ENCODE data around the gene PRELID3B. TPM values are rescaled to one million over a fixed set of nuclear protein-coding genes. Genes with fewer than 3 reads are reported as not detected.
A peak's percentile ranks its signal among the peaks of the same experiment; 100 is the strongest.

Gene PRELID3B
- total and polyA plus RNA-seq, 2 of the 13 experiments (the other 11 are each of a cell fraction or from before 2014, with no cell fraction given), result 23.3 to 42.6 TPM

DNA sequence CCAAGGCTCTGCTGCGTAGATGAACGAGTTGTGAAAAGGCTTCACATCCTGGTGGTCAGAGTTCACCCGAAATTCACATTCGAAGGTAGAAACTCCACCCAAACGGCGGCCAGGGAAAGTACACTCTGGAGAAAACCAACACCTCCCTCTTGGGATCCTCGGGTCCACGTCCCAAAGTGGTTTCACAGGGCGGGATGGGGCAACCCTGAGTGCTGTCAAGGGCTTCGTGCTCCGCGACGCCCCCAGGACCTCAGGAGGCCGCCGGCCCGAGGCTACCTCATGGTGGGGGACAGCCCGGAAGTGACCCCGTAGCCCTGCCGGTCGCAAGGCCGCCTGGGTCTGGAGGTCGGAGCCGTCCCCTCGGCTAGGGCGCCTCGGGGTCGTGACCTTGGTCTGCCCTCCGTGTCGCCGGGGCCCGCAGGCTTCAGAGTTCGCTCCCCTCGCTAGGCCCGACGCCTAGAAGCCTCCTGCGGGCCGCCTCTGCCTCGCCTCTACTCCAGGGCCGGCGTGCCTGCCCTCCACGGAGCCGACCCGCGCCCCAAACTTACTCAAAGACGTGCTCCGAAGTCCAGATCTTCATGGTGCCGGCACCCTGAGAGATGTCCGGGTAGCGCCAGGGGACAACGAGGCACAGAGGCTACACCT lies at the start of gene PRELID3B (continued):
- TF ChIP-seq, protein P1, sequence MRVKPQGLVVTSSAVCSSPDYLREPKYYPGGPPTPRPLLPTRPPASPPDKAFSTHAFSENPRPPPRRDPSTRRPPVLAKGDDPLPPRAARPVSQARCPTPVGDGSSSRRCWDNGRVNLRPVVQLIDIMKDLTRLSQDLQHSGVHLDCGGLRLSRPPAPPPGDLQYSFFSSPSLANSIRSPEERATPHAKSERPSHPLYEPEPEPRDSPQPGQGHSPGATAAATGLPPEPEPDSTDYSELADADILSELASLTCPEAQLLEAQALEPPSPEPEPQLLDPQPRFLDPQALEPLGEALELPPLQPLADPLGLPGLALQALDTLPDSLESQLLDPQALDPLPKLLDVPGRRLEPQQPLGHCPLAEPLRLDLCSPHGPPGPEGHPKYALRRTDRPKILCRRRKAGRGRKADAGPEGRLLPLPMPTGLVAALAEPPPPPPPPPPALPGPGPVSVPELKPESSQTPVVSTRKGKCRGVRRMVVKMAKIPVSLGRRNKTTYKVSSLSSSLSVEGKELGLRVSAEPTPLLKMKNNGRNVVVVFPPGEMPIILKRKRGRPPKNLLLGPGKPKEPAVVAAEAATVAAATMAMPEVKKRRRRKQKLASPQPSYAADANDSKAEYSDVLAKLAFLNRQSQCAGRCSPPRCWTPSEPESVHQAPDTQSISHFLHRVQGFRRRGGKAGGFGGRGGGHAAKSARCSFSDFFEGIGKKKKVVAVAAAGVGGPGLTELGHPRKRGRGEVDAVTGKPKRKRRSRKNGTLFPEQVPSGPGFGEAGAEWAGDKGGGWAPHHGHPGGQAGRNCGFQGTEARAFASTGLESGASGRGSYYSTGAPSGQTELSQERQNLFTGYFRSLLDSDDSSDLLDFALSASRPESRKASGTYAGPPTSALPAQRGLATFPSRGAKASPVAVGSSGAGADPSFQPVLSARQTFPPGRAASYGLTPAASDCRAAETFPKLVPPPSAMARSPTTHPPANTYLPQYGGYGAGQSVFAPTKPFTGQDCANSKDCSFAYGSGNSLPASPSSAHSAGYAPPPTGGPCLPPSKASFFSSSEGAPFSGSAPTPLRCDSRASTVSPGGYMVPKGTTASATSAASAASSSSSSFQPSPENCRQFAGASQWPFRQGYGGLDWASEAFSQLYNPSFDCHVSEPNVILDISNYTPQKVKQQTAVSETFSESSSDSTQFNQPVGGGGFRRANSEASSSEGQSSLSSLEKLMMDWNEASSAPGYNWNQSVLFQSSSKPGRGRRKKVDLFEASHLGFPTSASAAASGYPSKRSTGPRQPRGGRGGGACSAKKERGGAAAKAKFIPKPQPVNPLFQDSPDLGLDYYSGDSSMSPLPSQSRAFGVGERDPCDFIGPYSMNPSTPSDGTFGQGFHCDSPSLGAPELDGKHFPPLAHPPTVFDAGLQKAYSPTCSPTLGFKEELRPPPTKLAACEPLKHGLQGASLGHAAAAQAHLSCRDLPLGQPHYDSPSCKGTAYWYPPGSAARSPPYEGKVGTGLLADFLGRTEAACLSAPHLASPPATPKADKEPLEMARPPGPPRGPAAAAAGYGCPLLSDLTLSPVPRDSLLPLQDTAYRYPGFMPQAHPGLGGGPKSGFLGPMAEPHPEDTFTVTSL (CRISPR knock-in tag; IDR thresholded peaks at IDR 0.05; ENCODE audit: borderline replicate concordance), result 0 out of 2 replicates have a peak, but pooled peaks have one; percentile 62
- no peak for TF ChIP-seq PRPF4 (IDR thresholded peaks at IDR 0.05; ENCODE audit: low read depth, low read length, poor library complexity, severe bottlenecking)
- TF ChIP-seq THYN1 (CRISPR knock-in tag; IDR thresholded peaks at IDR 0.05; ENCODE audit: borderline replicate concordance, low read depth), result no peak
- TF ChIP-seq ZSCAN29 (CRISPR knock-in tag; conservative IDR thresholded peaks at IDR 0.05), result no peak
- no peak for TF ChIP-seq RBAK (CRISPR knock-in tag; IDR thresholded peaks at IDR 0.05)
- TF ChIP-seq, protein P2, sequence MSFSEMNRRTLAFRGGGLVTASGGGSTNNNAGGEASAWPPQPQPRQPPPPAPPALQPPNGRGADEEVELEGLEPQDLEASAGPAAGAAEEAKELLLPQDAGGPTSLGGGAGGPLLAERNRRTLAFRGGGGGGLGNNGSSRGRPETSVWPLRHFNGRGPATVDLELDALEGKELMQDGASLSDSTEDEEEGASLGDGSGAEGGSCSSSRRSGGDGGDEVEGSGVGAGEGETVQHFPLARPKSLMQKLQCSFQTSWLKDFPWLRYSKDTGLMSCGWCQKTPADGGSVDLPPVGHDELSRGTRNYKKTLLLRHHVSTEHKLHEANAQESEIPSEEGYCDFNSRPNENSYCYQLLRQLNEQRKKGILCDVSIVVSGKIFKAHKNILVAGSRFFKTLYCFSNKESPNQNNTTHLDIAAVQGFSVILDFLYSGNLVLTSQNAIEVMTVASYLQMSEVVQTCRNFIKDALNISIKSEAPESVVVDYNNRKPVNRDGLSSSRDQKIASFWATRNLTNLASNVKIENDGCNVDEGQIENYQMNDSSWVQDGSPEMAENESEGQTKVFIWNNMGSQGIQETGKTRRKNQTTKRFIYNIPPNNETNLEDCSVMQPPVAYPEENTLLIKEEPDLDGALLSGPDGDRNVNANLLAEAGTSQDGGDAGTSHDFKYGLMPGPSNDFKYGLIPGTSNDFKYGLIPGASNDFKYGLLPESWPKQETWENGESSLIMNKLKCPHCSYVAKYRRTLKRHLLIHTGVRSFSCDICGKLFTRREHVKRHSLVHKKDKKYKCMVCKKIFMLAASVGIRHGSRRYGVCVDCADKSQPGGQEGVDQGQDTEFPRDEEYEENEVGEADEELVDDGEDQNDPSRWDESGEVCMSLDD (CRISPR knock-in tag; IDR thresholded peaks at IDR 0.05; ENCODE audit: borderline replicate concordance), result 0 out of 2 replicates have a peak, but pooled peaks have one; percentile 60
- TF ChIP-seq MZF1 (CRISPR knock-in tag; IDR thresholded peaks at IDR 0.05; ENCODE audit: borderline replicate concordance), result 0 out of 2 replicates have a peak, but pooled peaks have one; percentile 11
- no peak for TF ChIP-seq ZNF17 (CRISPR knock-in tag; IDR thresholded peaks at IDR 0.05)
- peak; percentile 91; the same call in 1 of the 2 replicates for TF ChIP-seq ZNF670 (CRISPR knock-in tag; IDR thresholded peaks at IDR 0.05; ENCODE audit: borderline replicate concordance)
- TF ChIP-seq ATF7 (IDR thresholded peaks at IDR 0.05), result no peak
- TF ChIP-seq ATF7 (CRISPR knock-in tag; IDR thresholded peaks at IDR 0.05), result peak; percentile 61; the same call in 1 of the 2 replicates
- peak; percentile 31; the same call in 1 of the 2 replicates for TF ChIP-seq CBX5 (CRISPR knock-in tag; IDR thresholded peaks at IDR 0.05; ENCODE audit: borderline replicate concordance)
- TF ChIP-seq, protein P3, sequence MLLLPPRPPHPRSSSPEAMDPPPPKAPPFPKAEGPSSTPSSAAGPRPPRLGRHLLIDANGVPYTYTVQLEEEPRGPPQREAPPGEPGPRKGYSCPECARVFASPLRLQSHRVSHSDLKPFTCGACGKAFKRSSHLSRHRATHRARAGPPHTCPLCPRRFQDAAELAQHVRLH (CRISPR knock-in tag; IDR thresholded peaks at IDR 0.05; ENCODE audit: borderline replicate concordance, low read depth), result no peak
- TF ChIP-seq, protein P4, sequence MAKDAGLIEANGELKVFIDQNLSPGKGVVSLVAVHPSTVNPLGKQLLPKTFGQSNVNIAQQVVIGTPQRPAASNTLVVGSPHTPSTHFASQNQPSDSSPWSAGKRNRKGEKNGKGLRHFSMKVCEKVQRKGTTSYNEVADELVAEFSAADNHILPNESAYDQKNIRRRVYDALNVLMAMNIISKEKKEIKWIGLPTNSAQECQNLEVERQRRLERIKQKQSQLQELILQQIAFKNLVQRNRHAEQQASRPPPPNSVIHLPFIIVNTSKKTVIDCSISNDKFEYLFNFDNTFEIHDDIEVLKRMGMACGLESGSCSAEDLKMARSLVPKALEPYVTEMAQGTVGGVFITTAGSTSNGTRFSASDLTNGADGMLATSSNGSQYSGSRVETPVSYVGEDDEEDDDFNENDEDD (CRISPR knock-in tag; IDR thresholded peaks at IDR 0.05; ENCODE audit: borderline replicate concordance), result no peak; the same call in 1 of the 2 replicates
- TF ChIP-seq TCF7 (IDR thresholded peaks at IDR 0.05; ENCODE audit: low read depth), result no peak
- TF ChIP-seq, protein P5, sequence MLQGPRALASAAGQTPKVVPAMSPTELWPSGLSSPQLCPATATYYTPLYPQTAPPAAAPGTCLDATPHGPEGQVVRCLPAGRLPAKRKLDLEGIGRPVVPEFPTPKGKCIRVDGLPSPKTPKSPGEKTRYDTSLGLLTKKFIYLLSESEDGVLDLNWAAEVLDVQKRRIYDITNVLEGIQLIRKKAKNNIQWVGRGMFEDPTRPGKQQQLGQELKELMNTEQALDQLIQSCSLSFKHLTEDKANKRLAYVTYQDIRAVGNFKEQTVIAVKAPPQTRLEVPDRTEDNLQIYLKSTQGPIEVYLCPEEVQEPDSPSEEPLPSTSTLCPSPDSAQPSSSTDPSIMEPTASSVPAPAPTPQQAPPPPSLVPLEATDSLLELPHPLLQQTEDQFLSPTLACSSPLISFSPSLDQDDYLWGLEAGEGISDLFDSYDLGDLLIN (CRISPR knock-in tag; IDR thresholded peaks at IDR 0.05; ENCODE audit: borderline replicate concordance), result peak; percentile 76; the same call in 1 of the 2 replicates
- no peak for TF ChIP-seq HOXA5 (CRISPR knock-in tag; IDR thresholded peaks at IDR 0.05)

Measured in HepG2 (cell line).